Rectal smooth muscle tissue (tissue), 1 donor: ENCODE data around the gene STK32B.

ENCODE experiments used
- H3K27ac ChIP-seq: one replicate; pipeline ENCODE4 v1.7.0; 2013; ENCODE audit warnings: low read depth, low read length, inconsistent platforms
- H3K27me3 ChIP-seq: one replicate; pipeline ENCODE4 v1.7.0; 2013; ENCODE audit warnings: low read length; ENCODE audit not compliant: control insufficient read depth, insufficient read depth
- H3K36me3 ChIP-seq: one replicate; pipeline ENCODE4 v1.7.0; 2013; ENCODE audit warnings: low read length; ENCODE audit not compliant: control insufficient read depth, insufficient read depth
- H3K4me1 ChIP-seq: one replicate; pipeline ENCODE4 v1.7.0; 2013; ENCODE audit warnings: low read length; ENCODE audit not compliant: control insufficient read depth, insufficient read depth
- H3K4me3 ChIP-seq: one replicate; pipeline ENCODE4 v1.7.0; 2013; ENCODE audit warnings: low read length
- H3K9ac ChIP-seq: one replicate; pipeline ENCODE4 v1.7.0; 2013; ENCODE audit warnings: low read length

Gene STK32B

DNA sequence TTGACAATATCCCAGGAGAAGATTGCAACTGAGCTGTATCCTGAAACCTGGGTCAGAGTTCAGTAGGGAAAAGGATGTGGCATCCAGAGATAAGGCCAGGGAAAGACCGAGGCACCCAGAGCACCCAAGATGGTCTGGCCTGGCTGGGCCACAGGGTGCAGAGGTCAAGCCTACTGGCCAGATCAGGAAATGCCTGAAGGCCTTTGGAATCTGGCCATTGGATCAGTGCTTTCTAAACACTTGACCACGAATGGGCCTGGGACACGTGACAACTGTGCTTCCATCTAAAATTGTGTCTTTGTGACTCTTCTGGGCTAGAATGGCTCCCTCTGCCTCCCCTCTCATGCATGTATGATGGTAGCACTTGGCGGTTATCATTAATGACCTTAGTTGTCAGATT, 340.2 kb downstream of the STK32B start:
- Histone ChIP-seq H3K4me3 (no peak overlapping the region), H3K36me3 (no peaks in the 10 kb centered on the region), H3K27ac (no peak overlapping the region), H3K4me1 (no peaks in the 10 kb centered on the region), H3K27me3 (no peaks in the 10 kb centered on the region), H3K9ac (no peak overlapping the region)

DNA sequence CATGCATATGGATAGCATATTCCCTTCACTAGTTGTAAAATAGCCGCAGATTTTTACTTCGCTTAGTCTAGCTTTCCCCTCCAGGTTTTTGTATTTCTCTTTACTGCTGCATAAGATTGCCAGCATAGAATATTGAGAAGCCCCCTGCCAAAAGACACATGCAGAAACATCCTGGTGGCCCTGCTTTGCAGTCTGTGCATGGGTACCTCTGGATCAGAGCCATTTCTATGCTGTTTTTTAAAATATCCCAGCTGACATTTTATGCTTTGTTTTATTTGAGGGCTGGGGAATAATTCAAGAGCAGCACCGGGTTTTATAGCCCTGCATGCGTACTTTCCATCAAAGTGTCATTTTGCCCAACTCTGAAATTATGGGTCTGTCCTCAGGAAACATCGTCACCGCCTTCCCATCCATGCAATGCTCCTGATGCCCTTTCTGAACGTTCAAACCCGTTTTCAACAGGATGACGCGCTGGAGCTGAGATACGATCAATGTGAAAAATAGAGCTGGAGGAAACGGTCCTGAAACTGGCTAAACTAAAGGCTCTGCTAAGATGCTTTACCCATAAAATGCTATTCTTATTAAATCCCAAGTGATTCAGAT, 342.7 kb downstream of the STK32B start:
- Histone ChIP-seq H3K4me1 (no peaks in the 10 kb centered on the region), H3K27me3 (no peaks in the 10 kb centered on the region), H3K9ac (no peak overlapping the region), H3K27ac (no peak overlapping the region), H3K36me3 (no peaks in the 10 kb centered on the region), H3K4me3 (no peak overlapping the region)

DNA sequence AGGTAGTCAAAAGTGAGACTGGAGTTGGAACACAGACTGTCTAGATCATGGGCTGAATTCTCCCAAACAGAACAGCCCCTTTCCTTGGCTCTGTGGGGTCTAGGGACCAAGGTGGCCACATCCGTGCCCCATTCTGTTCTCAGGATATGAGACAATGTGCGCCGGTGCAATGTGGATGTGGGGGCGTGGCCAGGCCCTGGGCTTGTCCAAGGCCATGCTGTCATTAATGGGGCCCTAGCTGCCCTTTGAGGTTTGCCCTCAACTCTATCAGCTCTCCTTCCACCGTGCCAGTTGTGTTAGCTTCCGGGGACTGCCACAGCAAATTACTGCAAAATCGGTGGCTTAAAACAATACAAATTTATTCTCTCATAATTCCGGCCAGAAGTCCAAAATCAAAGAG, 344.5 kb downstream of the STK32B start:
- no peaks in the 10 kb centered on the region for H3K27me3 ChIP-seq
- H3K9ac ChIP-seq: no peak overlapping the region
- no peaks in the 10 kb centered on the region for H3K4me1 ChIP-seq
- H3K36me3 ChIP-seq: no peaks in the 10 kb centered on the region
- no peak overlapping the region for H3K27ac ChIP-seq
- no peak overlapping the region for H3K4me3 ChIP-seq

DNA sequence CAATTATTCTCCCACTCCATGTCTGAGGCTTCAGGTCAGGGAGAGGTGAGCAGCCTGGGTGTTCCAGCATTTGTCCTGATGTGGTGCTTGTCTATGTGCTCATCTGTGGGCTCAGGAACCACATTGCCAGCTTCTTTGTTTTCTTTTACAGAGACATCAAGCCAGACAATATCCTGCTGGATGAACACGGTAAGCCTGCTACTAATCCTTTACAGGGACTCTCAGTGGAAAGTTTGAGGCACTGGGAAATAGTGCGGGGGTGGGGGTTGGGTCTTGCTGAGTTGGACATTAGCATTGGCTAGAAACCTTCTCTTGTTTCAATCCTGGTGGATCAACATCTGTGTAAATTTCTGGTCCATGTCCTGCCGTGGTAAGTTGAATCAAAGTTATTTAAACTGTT, 346.8 kb downstream of the STK32B start:
- Histone ChIP-seq H3K9ac (no peak overlapping the region), H3K27me3 (no peaks in the 10 kb centered on the region), H3K27ac (no peak overlapping the region), H3K36me3 (no peaks in the 10 kb centered on the region), H3K4me1 (no peaks in the 10 kb centered on the region), H3K4me3 (no peak overlapping the region)

DNA sequence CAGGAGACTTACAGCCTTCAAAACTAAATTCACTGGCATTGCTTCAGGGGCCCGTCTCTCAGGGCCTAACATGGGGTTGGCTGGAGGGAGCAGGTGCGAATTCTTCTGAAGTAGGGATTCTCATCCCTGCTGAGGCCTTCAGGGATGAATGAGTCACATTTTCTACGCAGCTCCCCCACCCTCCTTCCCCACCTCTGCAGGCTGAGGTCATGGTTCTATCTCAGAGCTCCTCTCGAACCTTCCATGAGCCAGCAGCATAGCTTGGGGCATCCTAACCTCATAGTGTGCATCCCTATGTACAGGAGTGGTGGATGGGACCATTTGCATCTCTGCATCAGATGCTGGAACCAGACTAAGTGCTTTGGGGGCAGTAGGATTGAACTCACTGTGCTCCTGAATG, 347.8 kb downstream of the STK32B start:
- Histone ChIP-seq H3K4me1 (no peaks in the 10 kb centered on the region), H3K36me3 (no peaks in the 10 kb centered on the region), H3K27ac (no peak overlapping the region), H3K9ac (no peak overlapping the region), H3K4me3 (no peak overlapping the region), H3K27me3 (no peaks in the 10 kb centered on the region)

DNA sequence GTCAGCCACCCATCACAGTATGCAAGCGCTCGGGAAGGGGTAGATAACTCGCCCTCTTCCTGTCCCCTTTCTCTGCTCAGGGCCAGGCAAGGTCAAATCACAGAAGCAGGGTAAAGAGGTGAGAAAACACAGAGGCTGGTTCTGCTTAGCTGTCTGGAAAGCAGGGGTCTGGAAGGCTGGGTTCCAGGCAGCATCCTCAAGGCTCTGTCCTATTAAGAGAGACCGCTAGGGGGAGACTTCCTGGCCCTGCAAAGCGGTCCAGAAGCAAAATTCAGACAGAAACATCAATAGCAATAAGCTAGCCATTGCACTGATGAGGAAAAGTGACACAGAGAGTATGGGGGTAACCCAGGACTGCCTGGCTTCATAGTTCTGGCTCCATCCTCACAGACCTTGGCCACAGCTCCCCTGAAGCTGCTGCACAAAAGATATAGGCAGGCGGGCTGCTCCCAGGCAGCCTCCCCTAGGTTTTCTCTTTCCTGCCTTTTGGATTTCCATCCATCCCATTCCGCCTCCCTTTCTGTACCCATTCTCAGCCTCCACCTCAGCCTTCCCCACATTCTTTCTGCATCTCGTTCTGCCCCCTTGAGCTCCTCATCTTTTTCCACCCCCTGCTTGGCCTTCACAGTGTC, 348.6 kb downstream of the STK32B start:
- Histone ChIP-seq H3K36me3 (no peaks in the 10 kb centered on the region), H3K27me3 (no peaks in the 10 kb centered on the region), H3K9ac (no peak overlapping the region), H3K27ac (no peak overlapping the region), H3K4me3 (no peak overlapping the region), H3K4me1 (no peaks in the 10 kb centered on the region)

DNA sequence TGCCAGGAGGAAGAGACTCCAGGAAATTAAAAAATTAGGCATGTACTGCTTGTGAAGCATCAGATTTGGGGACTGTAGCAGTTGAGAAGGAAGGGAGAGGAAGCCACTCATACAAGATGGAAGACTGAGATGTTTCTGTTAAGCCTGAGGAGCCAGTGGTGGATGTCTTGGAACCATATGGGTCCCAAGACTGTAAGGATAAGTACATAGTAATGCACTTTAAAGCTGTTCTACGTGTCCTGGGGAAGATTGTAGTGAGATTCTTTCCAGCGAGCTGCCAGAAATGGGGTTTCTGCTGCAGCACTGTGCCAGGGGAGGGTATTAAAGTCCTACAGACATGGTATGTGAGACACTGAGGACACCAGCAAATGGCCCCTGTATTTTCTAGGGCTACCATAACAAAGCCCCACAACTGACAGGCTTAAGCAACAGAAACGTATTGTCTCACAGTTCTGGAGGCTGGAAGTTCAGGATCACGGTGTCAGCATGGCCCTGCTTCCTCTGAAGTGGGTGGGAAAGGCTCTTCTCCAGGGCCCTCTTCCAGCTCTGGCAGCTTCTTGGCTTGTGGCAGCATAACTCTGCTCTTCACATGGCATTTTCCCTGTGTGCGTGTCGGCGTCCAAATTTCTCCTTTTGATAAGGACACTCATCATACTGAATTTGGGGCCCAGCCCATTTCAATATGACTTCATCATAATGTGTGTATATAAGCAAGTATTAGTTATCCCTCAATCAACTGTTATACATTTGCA, 352.6 kb downstream of the STK32B start:
- no peaks in the 10 kb centered on the region for H3K36me3 ChIP-seq
- no peak overlapping the region for H3K27ac ChIP-seq
- no peaks in the 10 kb centered on the region for H3K27me3 ChIP-seq
- H3K4me3 ChIP-seq: no peak overlapping the region
- H3K4me1 ChIP-seq: no peaks in the 10 kb centered on the region
- no peak overlapping the region for H3K9ac ChIP-seq

DNA sequence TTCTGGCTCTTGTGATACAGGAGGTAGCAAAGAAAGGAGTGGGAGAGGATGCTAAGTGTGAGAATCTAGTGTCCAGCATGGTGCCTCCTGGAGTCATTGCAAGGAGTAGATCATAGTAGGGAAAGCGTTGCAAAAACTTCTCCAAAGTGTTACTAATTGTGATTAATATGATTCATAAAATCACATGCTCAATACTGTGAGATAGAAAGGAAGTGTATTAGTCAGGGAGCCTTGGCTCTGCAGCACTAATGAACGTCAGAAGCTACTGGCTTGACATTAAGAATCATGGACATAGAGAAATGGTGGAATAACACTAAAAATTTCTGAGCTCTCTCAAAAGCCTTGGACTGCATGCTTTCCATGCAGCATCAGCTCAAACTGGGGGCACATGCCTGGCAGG, 358.0 kb downstream of the STK32B start:
- Histone ChIP-seq H3K36me3 (no peaks in the 10 kb centered on the region), H3K27ac (no peak overlapping the region), H3K4me3 (no peak overlapping the region), H3K27me3 (no peaks in the 10 kb centered on the region), H3K4me1 (no peaks in the 10 kb centered on the region), H3K9ac (no peak overlapping the region)

DNA sequence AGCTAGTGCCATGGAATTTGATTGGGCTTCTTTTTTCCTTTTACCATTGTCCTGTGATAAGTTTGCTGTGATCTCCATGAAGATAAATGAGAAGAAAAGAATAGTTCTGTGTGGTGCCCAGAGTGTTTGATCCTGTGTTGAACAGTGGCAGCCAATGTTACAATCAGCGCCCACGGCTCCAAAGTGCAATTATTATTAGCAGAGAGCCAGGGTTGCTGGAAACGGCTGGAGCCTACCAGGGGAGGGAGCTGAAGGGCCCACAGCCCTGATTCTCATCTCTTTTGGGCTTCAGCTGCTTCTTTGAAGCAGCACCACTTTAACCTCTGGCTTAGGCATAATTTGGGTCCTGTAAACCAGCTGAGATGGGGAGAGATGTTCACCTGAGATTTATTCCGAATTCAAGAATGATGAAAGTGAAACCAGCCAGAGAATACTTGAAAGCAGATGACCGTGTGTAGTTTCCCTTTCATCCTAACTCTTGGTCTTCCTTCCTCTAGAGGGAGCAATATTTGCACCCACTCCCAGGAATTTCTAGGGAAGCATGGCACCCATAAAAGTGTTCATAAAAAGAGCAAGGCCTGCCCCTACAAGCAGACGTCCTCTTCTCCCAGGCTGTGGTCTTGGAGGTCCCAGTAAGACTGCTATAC, 358.8 kb downstream of the STK32B start:
- no peaks in the 10 kb centered on the region for H3K4me1 ChIP-seq
- H3K27ac ChIP-seq: no peak overlapping the region
- H3K4me3 ChIP-seq: no peak overlapping the region
- H3K27me3 ChIP-seq: no peaks in the 10 kb centered on the region
- no peak overlapping the region for H3K9ac ChIP-seq
- H3K36me3 ChIP-seq: no peaks in the 10 kb centered on the region

DNA sequence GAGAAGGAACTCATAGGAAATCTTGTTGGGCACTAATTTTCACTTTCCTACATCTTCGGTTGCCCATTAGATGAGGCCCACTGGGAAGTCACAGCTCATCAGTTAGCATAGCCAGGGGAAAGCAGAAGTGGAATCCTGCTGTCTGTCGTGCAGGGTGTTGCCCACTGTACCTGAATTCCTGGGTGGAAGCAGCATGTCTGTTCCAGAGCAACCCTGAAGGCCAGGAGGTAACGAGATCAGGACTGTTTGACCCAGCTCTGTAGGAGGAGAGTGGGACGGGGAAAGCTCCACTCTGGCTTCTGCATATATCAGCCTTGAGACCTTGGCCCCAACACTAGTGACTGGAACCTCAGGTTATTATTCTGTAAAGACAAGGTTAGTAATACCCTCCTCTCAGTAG, 361.0 kb downstream of the STK32B start:
- Histone ChIP-seq H3K36me3 (no peaks in the 10 kb centered on the region), H3K9ac (no peak overlapping the region)

DNA sequence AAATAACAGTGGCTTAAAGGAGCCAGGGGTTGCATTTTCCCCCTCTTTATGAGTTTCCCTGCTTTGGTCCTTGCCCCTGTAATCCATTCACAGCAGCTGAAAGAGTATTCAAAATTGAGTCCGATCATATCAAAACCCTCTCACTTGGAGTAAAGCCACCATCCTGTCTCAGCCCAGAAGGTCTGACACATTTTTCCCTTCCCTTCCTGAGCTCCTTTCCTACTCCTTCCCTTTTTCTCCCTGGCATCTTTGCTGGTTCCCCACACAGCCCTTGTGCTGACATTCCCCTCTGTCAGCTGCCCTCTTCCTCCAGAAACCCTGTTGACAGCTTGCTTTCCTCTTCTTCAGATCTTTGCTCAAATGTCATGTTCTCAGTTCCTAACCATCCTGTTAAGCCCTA, 361.5 kb downstream of the STK32B start:
- Histone ChIP-seq H3K36me3 (no peaks in the 10 kb centered on the region), H3K4me3 (no peak overlapping the region), H3K9ac (no peak overlapping the region), H3K27ac (no peak overlapping the region), H3K4me1 (no peaks in the 10 kb centered on the region), H3K27me3 (no peaks in the 10 kb centered on the region)

More for the DNA sequence above, 361.0 kb downstream of the STK32B start:
- Histone ChIP-seq H3K4me1 (no peaks in the 10 kb centered on the region), H3K27me3 (no peaks in the 10 kb centered on the region), H3K27ac (no peak overlapping the region), H3K4me3 (no peak overlapping the region)

DNA sequence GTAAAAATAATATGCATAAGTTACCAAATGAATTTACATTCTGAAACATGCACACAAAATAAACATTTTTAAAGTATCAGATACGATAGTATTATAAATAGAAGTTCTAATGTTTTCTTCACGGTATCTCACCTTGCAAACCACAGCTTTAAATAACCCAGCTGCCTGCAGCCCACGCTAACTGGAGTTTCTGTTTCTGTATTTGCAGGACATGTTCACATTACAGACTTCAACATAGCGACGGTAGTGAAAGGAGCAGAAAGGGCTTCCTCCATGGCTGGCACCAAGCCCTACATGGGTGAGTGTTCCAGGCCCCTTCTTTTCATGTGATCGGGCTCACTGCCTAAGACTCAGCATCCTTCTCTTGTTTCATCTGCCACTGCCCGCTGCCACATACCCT, 365.4 kb downstream of the STK32B start:
- Histone ChIP-seq H3K27me3 (no peaks in the 10 kb centered on the region), H3K4me3 (no peak overlapping the region), H3K27ac (no peak overlapping the region), H3K4me1 (no peaks in the 10 kb centered on the region), H3K36me3 (no peaks in the 10 kb centered on the region), H3K9ac (no peak overlapping the region)
